Ureter (tissue), 1 donor: ENCODE measurements around the gene OR4Q3. TPM values are rescaled to one million over a fixed set of nuclear protein-coding genes. Genes with fewer than 3 reads are reported as not detected.
"Not testable (repeated sequence)": the region's sequence is repeated elsewhere in the genome, so short reads cannot be mapped to it uniquely, and the experiment has no call there.

Source experiments
- DNase-seq: peaks from one replicate; pipeline ENCODE4 v3.0.0-alpha.2; 2020; ENCODE audit warnings: low spot score
- total RNA-seq: library from RNA; stranded (reverse); gene quantifications from one replicate; pipeline ENCODE4 v1.2.4, GENCODE V29; 2023
- donor health status: DM: yes; HTN: yes; CAD: no.

The OR4Q3 gene
- not detected for total RNA-seq

DNA sequence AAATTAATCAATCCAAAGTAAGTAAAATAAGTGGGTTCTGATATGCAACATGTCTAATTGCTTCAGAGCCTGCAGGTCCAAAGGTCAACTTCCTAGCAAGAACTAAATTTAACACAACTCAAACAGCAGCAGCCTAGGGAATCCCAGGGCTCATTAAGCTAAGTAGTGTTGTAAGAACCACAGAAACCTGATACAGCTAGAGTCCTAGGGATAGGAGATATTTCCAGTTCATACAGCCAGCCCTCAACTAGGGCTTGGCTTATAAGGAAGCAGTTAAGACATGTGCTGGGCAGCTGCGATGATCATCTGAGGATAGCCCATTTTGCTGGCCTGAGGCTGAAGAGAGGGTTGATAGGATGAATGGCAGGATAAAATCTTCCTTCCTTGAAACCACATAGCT is at the start of gene OR4Q3:
TSS of gene OR4Q3 (plus strand) at position 316 of the 400 bp plus-strand sequence.
- DNase-seq, result no peak

DNA sequence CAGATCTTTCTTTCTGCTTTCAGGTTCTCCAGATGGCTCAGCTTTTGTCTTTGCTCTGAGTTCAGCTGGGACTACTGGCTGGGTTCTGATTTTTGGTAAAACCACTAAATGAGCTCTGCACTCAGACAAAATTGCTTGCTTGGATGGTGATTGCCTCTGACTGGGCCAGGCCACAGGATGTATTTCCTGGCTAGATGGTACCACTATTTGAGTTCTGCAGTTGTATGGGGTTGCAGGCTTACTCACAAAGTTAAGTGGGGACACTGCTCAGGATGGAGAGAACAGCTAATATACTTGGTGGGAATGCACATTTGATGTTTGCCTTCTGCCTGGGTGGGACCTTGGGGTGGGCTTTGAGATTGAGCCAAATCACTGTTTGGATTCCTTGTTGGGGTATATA is 14.0 kb upstream of the OR4Q3 start:
- DNase-seq, result no peak

DNA sequence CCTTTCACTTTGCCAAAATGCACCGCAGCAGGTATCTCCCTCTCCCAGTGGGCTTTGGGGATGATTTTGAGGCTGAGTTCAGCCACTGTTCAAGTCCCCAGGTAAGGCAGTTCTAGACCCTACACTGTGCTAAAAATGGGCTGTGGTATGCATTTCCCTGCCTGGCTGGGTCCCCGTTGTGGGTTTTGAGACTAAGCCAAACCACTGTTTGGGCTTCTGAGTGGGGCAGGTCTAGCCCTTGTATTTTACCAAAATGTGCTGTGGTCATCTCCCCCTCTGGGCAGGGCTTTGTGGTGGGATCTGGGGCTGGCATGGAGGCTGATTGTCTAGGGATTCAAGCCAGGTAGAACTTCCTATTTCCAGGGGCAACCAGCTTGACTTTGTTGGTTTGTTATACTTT is 13.6 kb upstream of the OR4Q3 start:
- DNase-seq, result no peak

DNA sequence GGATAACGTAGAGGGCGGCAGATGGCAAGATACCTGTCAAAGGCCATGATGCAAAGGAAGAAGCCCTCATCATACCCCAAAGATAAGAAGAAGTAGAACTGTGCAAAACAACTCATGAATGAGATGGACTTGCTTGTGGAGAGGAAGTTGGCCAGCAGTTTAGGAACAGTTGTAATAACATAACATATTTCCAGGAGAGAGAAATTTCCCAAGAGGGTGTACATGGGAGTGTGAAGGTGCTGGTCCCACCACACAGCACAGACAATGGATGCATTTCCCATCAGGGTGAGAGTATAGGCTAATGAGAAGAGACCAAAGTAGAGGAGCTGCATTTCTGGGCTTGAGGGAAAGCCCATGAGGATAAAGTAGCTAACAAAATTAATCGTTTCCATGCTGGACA is 9.5 kb upstream of the OR4Q3 start:
- DNase-seq, result not testable (repeated sequence)

DNA sequence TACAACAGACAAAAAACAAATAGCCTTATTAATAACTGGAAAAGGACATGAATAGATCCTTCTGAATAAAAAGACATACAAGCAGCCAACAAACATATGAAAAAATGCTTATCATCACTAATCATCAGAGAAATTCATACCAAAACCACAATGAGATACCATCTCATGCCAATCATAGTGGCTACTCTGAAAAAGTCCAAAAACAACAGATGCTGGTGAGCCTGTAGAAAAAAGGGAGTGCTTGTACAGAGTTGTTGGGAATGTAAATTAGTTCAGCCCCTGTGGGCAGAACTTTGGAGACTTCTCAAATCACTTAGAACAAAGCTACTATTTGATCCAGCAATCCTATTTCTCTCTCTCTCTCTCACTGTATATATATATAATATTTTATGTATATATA is 8.9 kb downstream of the OR4Q3 start:
- not testable (repeated sequence) for DNase-seq

DNA sequence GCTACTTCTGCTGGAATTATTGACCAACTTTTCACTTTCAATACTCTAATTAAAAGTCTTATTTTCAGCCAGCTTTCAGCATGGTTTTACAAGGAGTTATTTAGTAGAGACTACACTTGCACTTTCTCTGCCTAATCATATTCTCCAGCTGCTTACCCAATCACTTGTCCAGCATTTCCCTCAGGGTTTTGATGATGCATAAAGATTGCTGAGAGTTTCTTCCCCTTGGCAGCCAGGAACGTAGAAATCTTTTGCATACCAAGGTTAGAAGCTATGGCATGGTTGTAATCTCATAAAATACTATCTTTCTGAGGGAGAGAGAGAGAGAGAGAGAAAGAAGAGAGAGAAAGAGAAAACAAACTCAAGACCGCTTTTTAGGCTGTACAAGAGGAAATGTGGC is 10.8 kb downstream of the OR4Q3 start:
- no peak for DNase-seq

DNA sequence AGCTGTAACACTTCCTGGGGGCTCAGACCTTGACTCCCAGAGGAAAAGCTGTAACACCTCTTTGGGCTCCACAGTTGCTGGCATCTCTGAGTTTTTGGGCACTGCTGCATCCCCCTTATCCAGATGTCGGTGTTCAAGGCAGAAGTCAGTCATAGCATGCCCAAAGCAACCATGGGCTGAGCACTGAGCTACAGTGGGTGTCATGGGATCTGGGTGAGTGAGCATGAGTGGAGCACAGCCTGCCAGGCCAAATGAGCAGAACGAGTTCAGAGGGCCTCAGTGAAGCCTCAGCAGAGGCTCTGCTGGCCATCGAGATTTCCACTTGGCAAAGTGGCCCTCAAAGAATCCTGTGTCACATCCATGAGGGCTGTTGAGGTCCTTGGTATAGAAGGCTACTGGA is 28.1 kb downstream of the OR4Q3 start:
- not testable (repeated sequence) for DNase-seq

DNA sequence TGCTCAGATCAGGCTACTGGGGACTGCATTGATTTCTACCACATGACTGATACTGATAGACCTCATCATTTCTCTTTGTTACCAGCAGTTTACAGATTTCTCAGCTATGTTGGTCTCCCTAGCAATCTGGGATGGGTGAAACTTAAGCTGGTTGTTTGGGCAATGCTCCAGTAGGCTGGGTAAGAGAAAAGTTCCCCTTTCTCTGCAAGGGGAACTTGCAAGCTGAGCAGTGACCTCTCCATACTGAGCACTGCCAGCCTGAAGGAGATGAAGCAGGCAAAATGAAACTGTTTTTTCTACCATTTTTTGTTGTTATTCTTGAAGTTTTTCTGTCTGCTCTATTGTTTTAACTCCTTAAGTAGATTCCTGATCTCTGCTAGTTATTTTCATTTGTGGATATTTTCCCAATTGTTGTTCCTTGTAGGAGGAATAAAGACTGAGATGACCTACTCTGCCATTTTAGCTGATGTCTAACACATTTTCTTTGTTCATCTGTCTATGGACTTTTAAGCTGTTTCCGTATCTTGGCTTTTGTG is 28.6 kb downstream of the OR4Q3 start:
- no peak for DNase-seq

DNA sequence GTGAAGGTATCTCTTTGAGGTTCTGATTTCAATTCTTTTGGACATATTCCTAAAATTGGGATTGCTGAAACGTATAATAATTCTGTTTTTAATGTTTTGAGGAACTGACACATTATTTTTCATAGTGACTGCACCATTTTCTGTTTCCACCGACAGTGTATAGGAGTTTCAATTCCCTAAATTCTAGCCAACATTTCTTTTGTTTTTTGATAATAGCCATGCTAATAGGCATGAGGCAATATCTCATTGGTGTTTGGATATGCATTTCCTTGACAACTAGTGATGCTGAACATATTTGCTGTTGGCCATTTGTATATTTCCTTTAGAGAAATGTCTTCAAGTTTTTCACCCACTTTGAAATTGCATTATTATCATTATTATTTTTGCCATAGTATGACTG is 29.1 kb downstream of the OR4Q3 start:
- DNase-seq, result not testable (repeated sequence)

DNA sequence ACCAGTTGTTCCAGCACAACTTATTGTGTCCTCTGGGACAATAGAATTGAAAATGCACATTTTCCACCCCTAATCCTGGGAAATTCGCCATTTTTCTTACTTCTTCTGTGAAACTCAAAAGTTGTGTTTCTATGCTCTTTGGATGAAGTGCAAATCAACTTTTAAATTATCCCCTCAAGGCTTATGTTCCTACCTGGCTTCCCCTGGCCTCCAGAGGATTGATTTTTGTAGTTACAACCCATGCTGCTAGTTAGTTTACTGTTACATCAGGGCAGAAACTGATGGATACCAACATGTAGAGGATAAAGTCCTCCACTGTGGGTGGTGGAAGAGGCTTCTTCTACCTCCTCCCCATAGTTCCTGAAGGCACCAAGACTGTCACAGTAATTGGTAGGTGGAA is 29.8 kb downstream of the OR4Q3 start, which contains the start of gene OR4M1:
TSS of gene OR4M1 (plus strand) at position 301 of the 400 bp plus-strand sequence. CDS start 6,819 bp downstream, outside the sequence.
- not testable (repeated sequence) for DNase-seq

DNA sequence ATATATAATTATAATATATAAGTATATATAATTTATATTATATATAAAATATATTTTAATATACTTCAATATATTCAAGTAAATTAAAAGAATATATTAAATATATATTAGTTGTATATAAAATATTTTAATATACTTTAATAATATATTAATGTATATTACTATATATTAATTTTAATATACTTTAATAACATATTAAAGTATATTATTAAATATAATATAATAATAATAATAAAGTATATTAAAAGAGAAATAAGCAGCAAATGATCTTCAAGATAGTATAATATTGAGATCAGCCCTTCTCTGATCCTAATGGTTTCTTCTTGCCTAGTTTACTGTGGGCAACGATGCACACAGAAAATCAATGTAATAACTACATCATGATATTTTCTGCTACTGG is 32.2 kb downstream of the OR4Q3 start:
- no peak for DNase-seq

DNA sequence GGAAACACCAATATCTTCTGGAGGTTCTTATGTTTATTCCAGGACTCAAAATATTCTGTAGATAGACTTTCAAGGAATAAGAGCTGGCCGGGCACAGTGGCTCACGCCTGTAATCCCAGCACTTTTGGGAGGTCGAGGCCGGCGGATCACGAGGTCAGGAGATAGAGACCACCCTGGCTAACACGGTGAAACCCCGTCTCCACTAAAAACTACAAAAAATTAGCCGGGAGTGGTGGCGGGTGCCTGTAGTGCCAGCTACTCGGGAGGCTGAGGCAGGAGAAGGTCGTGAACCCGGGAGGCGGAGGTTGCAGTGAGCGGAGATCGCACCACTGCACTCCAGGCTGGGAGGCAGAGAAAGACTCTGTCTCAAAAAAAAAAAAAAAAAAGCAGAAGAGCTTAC is 42.5 kb downstream of the OR4Q3 start:
- not testable (repeated sequence) for DNase-seq

DNA sequence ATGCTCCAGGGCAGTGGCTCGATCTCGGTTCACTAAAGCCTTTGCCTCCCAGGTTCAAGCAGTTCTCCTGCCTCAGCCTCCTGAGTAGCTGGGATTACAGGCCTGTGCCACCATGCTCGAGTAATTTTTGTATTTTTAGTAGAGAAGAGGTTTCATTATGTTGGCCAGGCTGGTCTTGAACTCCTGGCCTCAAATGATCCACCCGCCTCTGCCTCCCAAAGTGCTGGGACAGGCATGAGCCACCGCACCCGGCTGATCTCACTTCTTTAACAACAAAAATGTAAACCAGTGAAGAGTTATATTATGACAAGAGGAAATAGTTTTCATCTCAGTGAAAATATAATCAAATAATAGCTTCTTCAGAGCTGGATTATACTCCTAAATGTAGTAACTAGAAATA is 43.9 kb downstream of the OR4Q3 start:
- DNase-seq, result not testable (repeated sequence)

DNA sequence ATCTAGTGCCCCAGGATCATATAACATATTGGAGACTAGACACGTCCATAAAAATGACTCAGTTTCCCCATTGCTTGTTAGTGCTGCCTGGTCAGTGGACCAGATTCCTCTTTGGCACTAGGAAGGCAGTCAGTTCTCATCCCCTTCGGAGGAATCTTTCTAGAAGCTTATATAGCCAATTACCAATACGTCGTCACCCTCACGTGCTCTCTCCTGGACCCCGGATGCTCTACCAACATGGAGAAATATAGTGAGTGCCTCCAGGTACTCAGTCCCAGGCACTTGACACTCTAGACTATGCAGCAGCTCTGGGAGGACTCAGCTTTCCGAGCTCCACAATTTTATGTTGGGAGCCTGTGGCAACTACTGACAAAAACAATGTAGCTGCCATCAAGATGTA is 44.8 kb downstream of the OR4Q3 start:
- not testable (repeated sequence) for DNase-seq

DNA sequence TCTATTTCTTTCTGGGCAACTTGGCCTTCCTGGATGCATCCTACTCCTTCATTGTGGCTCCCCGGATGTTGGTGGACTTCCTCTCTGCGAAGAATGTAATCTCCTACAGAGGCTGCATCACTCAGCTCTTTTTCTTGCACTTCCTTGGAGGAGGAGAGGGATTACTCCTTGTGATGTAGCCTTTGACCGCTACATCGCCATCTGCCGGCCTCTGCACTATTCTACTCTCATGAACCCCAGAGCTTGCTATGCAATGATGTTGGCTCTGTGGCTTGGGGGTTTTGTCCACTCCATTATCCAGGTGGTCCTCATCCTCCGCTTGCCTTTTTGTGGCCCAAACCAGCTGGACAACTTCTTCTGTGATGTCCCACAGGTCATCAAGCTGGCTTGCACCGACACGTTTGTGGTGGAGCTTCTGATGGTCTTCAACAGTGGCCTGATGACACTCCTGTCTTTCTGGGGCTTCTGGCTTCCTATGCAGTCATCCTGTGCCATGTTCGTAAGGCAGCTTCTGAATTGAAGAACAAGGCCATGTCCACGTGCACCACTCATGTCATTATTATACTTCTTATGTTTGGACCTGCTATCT is 53.2 kb downstream of the OR4Q3 start:
- not testable (repeated sequence) for DNase-seq

Other genes with a start within 250 kb of the OR4Q3 start
- gene OR11H2, start 29.7 kb upstream of the OR4Q3 start, total RNA-seq, result not detected
- not detected for gene OR4M1, start 29.9 kb downstream of the OR4Q3 start, total RNA-seq
- not detected for gene OR4N2, start 60.2 kb downstream of the OR4Q3 start, total RNA-seq
- not detected for gene OR4K2, start 131.6 kb downstream of the OR4Q3 start, total RNA-seq
- gene OR4K5, start 177.0 kb downstream of the OR4Q3 start, total RNA-seq, result not detected
- not detected for gene OR4K1, start 187.3 kb downstream of the OR4Q3 start, total RNA-seq
- gene OR4K15, start 232.0 kb downstream of the OR4Q3 start, total RNA-seq, result not detected